SK-N-SH (cell line): ENCODE data around the gene TAF11L14. TPM values are rescaled to one million over a fixed set of nuclear protein-coding genes. Genes with fewer than 3 reads are reported as not detected.

Experiments used
- CTCF ChIA-PET: fragments of 300-600, 350-600 bp; formaldehyde crosslinking; extraction: SDS; loops from one replicate; lab custom pipeline; 2021; lab: Yijun Ruan, JAX
- POLR2A ChIA-PET: fragments of 350-600 bp; sonication (Branson Sonifier 250); formaldehyde crosslinking; extraction: SDS; loops from one replicate; lab custom pipeline; 2020; ENCODE audit warnings: antibody characterized with exemption, inconsistent platforms; lab: Yijun Ruan, JAX
- DNase-seq: peaks from one replicate; pipeline ENCODE4 v3.0.0; 2012
- H2AFZ ChIP-seq: fragments of 200-600 bp; sonication (generic); 2 replicates; pipeline ENCODE4 v1.8.1; 2016; ENCODE audit warnings: antibody characterized with exemption, mild to moderate bottlenecking, low read depth
- H3F3A ChIP-seq: fragments of 200-600 bp; sonication (generic); replicated peaks from 2 replicates; pipeline ENCODE3; 2016; ENCODE audit warnings: antibody characterized with exemption, mild to moderate bottlenecking; ENCODE audit not compliant: insufficient read depth
- H3K27ac ChIP-seq, 2 experiments: fragments of 200-500 bp in 1 of 2; fragments of 200-600 bp in 1 of 2; sonication (Bioruptor generic) in 1 of 2; sonication (generic), shearing (Covaris generic) in 1 of 2; 2 replicates each; pipeline versions ENCODE4 v1.5.1 to v1.6.1; 2014 to 2016; ENCODE audit warnings: low read depth in 2 of 2, inconsistent platforms in 1 of 2, low read length in 1 of 2, mild to moderate bottlenecking in 1 of 2, mixed read lengths in 1 of 2
- H3K27me3 ChIP-seq: fragments of 200-600 bp; sonication (generic), shearing (Covaris generic); 2 replicates; pipeline ENCODE4 v1.6.1; 2016; ENCODE audit warnings: mixed run types; ENCODE audit not compliant: insufficient read depth
- H3K36me3 ChIP-seq, 2 experiments: fragments of 200-500 bp in 1 of 2; fragments of 200-600 bp in 1 of 2; sonication (Bioruptor generic) in 1 of 2; sonication (generic) in 1 of 2; replicated peaks in 1 of 2; 2 replicates each; pipeline versions ENCODE3 to v1.5.1; 2014 to 2016; ENCODE audit warnings: low read length in 1 of 2, mild to moderate bottlenecking in 1 of 2; ENCODE audit not compliant: insufficient read depth in 2 of 2, control insufficient read depth in 1 of 2
- H3K4me1 ChIP-seq, 2 experiments: fragments of 200-500 bp in 1 of 2; fragments of 200-600 bp in 1 of 2; sonication (Bioruptor generic) in 1 of 2; sonication (generic), shearing (Covaris generic) in 1 of 2; 2 replicates each; pipeline versions ENCODE4 v1.5.1 to v1.6.1; 2014 to 2016; ENCODE audit warnings: low read depth in 1 of 2, low read length in 1 of 2, mixed run types in 1 of 2; ENCODE audit not compliant: insufficient read depth in 2 of 2, control insufficient read depth in 1 of 2
- H3K4me2 ChIP-seq: fragments of 200-600 bp; sonication (generic), shearing (Covaris generic); 2 replicates; pipeline ENCODE4 v1.6.1; 2017; ENCODE audit warnings: mixed run types
- H3K4me3 ChIP-seq, 2 experiments: fragments of 200-500 bp in 1 of 2; fragments of 200-600 bp in 1 of 2; sonication (Bioruptor generic) in 1 of 2; sonication (generic), shearing (Covaris generic) in 1 of 2; 2 replicates each; pipeline versions ENCODE4 v1.5.1 to v1.8.1; 2014 to 2016; ENCODE audit warnings: low read depth in 2 of 2, inconsistent platforms in 1 of 2, low read length in 1 of 2, mild to moderate bottlenecking in 1 of 2, mixed read lengths in 1 of 2, moderate library complexity in 1 of 2
- H3K79me2 ChIP-seq: fragments of 200-600 bp; sonication (generic); 2 replicates; pipeline ENCODE4 v1.8.1; 2017; ENCODE audit warnings: mild to moderate bottlenecking; ENCODE audit not compliant: insufficient read depth
- H3K9ac ChIP-seq: fragments of 200-600 bp; sonication (generic); 2 replicates; pipeline ENCODE4 v1.6.1; 2017; ENCODE audit warnings: mixed run types
- H3K9me2 ChIP-seq: fragments of 200-600 bp; sonication (generic); 2 replicates; pipeline ENCODE4 v1.6.1; 2017; ENCODE audit warnings: mixed run types
- H3K9me3 ChIP-seq: fragments of 200-600 bp; sonication (generic); 2 replicates; pipeline ENCODE4 v1.6.1; 2017; ENCODE audit warnings: mixed run types, mild to moderate bottlenecking, moderate library complexity
- H4K20me1 ChIP-seq: fragments of 200-600 bp; sonication (generic); 2 replicates; pipeline ENCODE4 v1.6.1; 2017; ENCODE audit warnings: mild to moderate bottlenecking, mixed run types; ENCODE audit not compliant: insufficient read depth
- CHD2 ChIP-seq: fragments of 150-350 bp; IDR thresholded peaks from 2 replicates; pipeline ENCODE4 v1.6.1; 2018; ENCODE audit warnings: low read length; ENCODE audit not compliant: partially characterized antibody
- ELF1 ChIP-seq: IDR thresholded peaks from 2 replicates; pipeline ENCODE4 v1.4.0; 2012
- EZH2phosphoT487 ChIP-seq: fragments of 200-600 bp; sonication (generic); IDR thresholded peaks from 2 replicates; pipeline ENCODE4 v1.6.1; 2017; ENCODE audit warnings: low read depth, mixed run types, mild to moderate bottlenecking, antibody characterized with exemption, moderate library complexity, borderline replicate concordance
- POLR2AphosphoS5 ChIP-seq: IDR thresholded peaks from 2 replicates; pipeline ENCODE4 v1.6.1; 2012; ENCODE audit warnings: low read depth, low read length
- RAD21 ChIP-seq: IDR thresholded peaks from 2 replicates; pipeline ENCODE4 v1.6.1; 2012; ENCODE audit warnings: mild to moderate bottlenecking, low read length
- RCOR1 ChIP-seq: fragments of 150-350 bp; IDR thresholded peaks from 2 replicates; pipeline ENCODE4 v1.6.1; 2017; ENCODE audit warnings: antibody characterized with exemption, low read length
- SIN3A ChIP-seq: IDR thresholded peaks from 2 replicates; pipeline ENCODE4 v1.6.1; 2012; ENCODE audit warnings: low read depth, mild to moderate bottlenecking, low read length, moderate library complexity, borderline replicate concordance
- WGBS: methylation state at CpG from one replicate; pipeline ENCODE4 v1.1.6; 2017; ENCODE audit warnings: low lambda C conversion rate; 5-methylcytosine and 5-hydroxymethylcytosine counted together
- polyA plus RNA-seq, 3 experiments: library from polyadenylated mRNA; depleted of rRNA; stranded (reverse); fragments of >200 nt; gene quantifications; 2 replicates each; pipeline ENCODE4 v1.2.3, GENCODE V29; 2012
- TF ChIP-seq, protein P1 (sequence below): IDR thresholded peaks from 2 replicates; pipeline ENCODE4 v1.4.0; 2012; ENCODE audit warnings: low read depth, borderline replicate concordance
- TF ChIP-seq, protein P2 (sequence below): IDR thresholded peaks from 2 replicates; pipeline ENCODE4 v1.4.0; 2012; ENCODE audit warnings: low read depth
- TF ChIP-seq, protein P3 (sequence below): fragments of 150-350 bp; IDR thresholded peaks from 2 replicates; pipeline ENCODE4 v1.6.1; 2017; ENCODE audit warnings: antibody characterized with exemption, low read length, low read depth, borderline replicate concordance
- TF ChIP-seq, protein P4 (sequence below): fragments of 200-600 bp; sonication (generic); IDR thresholded peaks from 2 replicates; pipeline ENCODE4 v1.6.1; 2017; ENCODE audit warnings: antibody characterized with exemption, mild to moderate bottlenecking, moderate library complexity
- TF ChIP-seq, protein P5 (sequence below): IDR thresholded peaks from 2 replicates; pipeline ENCODE4 v1.6.1; 2012; ENCODE audit warnings: mild to moderate bottlenecking, low read depth, low read length, moderate library complexity
- TF ChIP-seq, protein P6 (sequence below): IDR thresholded peaks from 2 replicates; pipeline ENCODE4 v1.4.0; 2012; ENCODE audit warnings: low read depth, borderline replicate concordance
- TF ChIP-seq, protein P7 (sequence below): fragments of 150-350 bp; IDR thresholded peaks from 2 replicates; pipeline ENCODE4 v1.6.1; 2016; ENCODE audit warnings: mild to moderate bottlenecking, low read depth, low read length

TAF11L14 gene
- polyA plus RNA-seq, 1 of the 3 experiments (the other 2 are of a cell fraction): not detected

DNA sequence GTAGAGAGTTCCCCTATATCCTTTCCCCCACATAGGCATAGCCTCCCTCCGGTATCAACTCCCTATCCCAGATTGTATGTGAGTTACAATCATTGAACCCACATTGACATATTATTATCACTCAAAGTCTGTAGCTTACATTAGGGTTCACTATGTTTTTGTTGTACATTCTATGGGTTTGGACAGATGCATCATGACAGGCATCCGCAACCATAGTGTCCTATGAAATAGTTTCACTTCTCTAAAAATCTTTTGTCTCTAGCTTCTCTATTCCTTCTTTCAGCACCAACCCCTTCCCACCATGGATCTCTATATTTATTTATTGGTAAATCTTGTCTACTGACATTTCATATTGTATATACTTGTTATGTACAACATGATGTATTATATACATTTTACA lies 31.6 kb downstream of the TAF11L14 start:
- TF ChIP-seq, protein P1, sequence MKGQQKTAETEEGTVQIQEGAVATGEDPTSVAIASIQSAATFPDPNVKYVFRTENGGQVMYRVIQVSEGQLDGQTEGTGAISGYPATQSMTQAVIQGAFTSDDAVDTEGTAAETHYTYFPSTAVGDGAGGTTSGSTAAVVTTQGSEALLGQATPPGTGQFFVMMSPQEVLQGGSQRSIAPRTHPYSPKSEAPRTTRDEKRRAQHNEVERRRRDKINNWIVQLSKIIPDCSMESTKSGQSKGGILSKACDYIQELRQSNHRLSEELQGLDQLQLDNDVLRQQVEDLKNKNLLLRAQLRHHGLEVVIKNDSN: no peak
- TF ChIP-seq, protein P2, sequence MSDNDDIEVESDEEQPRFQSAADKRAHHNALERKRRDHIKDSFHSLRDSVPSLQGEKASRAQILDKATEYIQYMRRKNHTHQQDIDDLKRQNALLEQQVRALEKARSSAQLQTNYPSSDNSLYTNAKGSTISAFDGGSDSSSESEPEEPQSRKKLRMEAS: no peak
- TF ChIP-seq RAD21 (no peak), POLR2AphosphoS5 (no peak)

DNA sequence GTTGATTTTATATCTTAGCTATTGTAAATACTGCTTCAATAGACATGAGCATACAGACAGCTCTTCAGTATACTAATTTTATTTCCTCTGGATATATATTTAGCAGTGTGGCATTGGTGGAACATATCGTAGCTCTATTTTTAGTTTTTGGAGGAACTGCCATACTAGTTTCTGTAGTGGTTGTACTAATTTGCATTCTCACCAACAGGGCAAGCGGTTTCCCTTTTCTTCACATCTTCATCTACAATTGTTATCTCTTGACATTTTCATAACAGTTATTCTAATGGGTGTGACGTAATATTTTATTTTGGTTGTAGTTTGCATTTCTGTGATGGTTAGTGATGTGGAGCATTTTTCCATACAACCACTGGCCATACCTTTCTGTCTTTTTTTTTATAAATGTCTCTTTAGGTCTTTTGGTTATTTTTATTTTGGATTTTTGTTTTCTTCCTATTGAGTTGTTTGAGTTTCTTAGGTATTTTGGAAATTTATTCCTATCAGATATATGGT lies 32.5 kb downstream of the TAF11L14 start:
- H2AFZ ChIP-seq: no peak overlapping the region
- no peaks in the 10 kb centered on the region for H3K79me2 ChIP-seq
- no peaks in the 10 kb centered on the region for H3K4me1 ChIP-seq
- H3K9me2 ChIP-seq: no peaks in the 10 kb centered on the region
- H3K9me3 ChIP-seq: no peaks in the 10 kb centered on the region
- ChIA-PET CTCF (interaction anchor here (0.9 kb wide), 1 partner anchor 18 kb away, joined by 3 read pairs; no protein-coding TSS in a partner anchor), POLR2A (no interaction called here)
- no peaks in the 10 kb centered on the region for H4K20me1 ChIP-seq
- H3K4me2 ChIP-seq: no peak overlapping the region
- no peak overlapping the region for H3K9ac ChIP-seq
- H3K27ac ChIP-seq: no peak overlapping the region
- no peak overlapping the region for H3K4me3 ChIP-seq
- DNase-seq: no peak
- 25% methylated on average over 3 of the region's 3 CpGs for WGBS
- H3K36me3 ChIP-seq: no peaks in the 10 kb centered on the region
- TF ChIP-seq RCOR1: no peak
- TF ChIP-seq SIN3A: no peak
- TF ChIP-seq, protein P3, sequence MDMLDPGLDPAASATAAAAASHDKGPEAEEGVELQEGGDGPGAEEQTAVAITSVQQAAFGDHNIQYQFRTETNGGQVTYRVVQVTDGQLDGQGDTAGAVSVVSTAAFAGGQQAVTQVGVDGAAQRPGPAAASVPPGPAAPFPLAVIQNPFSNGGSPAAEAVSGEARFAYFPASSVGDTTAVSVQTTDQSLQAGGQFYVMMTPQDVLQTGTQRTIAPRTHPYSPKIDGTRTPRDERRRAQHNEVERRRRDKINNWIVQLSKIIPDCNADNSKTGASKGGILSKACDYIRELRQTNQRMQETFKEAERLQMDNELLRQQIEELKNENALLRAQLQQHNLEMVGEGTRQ: no peak
- TF ChIP-seq ELF1: no peak
- TF ChIP-seq, protein P4, sequence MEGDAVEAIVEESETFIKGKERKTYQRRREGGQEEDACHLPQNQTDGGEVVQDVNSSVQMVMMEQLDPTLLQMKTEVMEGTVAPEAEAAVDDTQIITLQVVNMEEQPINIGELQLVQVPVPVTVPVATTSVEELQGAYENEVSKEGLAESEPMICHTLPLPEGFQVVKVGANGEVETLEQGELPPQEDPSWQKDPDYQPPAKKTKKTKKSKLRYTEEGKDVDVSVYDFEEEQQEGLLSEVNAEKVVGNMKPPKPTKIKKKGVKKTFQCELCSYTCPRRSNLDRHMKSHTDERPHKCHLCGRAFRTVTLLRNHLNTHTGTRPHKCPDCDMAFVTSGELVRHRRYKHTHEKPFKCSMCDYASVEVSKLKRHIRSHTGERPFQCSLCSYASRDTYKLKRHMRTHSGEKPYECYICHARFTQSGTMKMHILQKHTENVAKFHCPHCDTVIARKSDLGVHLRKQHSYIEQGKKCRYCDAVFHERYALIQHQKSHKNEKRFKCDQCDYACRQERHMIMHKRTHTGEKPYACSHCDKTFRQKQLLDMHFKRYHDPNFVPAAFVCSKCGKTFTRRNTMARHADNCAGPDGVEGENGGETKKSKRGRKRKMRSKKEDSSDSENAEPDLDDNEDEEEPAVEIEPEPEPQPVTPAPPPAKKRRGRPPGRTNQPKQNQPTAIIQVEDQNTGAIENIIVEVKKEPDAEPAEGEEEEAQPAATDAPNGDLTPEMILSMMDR: no peak
- TF ChIP-seq, protein P5, sequence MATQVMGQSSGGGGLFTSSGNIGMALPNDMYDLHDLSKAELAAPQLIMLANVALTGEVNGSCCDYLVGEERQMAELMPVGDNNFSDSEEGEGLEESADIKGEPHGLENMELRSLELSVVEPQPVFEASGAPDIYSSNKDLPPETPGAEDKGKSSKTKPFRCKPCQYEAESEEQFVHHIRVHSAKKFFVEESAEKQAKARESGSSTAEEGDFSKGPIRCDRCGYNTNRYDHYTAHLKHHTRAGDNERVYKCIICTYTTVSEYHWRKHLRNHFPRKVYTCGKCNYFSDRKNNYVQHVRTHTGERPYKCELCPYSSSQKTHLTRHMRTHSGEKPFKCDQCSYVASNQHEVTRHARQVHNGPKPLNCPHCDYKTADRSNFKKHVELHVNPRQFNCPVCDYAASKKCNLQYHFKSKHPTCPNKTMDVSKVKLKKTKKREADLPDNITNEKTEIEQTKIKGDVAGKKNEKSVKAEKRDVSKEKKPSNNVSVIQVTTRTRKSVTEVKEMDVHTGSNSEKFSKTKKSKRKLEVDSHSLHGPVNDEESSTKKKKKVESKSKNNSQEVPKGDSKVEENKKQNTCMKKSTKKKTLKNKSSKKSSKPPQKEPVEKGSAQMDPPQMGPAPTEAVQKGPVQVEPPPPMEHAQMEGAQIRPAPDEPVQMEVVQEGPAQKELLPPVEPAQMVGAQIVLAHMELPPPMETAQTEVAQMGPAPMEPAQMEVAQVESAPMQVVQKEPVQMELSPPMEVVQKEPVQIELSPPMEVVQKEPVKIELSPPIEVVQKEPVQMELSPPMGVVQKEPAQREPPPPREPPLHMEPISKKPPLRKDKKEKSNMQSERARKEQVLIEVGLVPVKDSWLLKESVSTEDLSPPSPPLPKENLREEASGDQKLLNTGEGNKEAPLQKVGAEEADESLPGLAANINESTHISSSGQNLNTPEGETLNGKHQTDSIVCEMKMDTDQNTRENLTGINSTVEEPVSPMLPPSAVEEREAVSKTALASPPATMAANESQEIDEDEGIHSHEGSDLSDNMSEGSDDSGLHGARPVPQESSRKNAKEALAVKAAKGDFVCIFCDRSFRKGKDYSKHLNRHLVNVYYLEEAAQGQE: no peak
- TF ChIP-seq CHD2: no peak
- TF ChIP-seq EZH2phosphoT487: no peak
- no peak for TF ChIP-seq POLR2AphosphoS5
- TF ChIP-seq, protein P6, sequence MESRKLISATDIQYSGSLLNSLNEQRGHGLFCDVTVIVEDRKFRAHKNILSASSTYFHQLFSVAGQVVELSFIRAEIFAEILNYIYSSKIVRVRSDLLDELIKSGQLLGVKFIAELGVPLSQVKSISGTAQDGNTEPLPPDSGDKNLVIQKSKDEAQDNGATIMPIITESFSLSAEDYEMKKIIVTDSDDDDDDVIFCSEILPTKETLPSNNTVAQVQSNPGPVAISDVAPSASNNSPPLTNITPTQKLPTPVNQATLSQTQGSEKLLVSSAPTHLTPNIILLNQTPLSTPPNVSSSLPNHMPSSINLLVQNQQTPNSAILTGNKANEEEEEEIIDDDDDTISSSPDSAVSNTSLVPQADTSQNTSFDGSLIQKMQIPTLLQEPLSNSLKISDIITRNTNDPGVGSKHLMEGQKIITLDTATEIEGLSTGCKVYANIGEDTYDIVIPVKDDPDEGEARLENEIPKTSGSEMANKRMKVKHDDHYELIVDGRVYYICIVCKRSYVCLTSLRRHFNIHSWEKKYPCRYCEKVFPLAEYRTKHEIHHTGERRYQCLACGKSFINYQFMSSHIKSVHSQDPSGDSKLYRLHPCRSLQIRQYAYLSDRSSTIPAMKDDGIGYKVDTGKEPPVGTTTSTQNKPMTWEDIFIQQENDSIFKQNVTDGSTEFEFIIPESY: no peak
- TF ChIP-seq, protein P7, sequence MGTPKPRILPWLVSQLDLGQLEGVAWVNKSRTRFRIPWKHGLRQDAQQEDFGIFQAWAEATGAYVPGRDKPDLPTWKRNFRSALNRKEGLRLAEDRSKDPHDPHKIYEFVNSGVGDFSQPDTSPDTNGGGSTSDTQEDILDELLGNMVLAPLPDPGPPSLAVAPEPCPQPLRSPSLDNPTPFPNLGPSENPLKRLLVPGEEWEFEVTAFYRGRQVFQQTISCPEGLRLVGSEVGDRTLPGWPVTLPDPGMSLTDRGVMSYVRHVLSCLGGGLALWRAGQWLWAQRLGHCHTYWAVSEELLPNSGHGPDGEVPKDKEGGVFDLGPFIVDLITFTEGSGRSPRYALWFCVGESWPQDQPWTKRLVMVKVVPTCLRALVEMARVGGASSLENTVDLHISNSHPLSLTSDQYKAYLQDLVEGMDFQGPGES: no peak
- no peaks in the 10 kb centered on the region for H3K27me3 ChIP-seq
- no peaks in the 10 kb centered on the region for H3F3A ChIP-seq

More for the DNA sequence above, 31.6 kb downstream of the TAF11L14 start:
- 55% methylated on average over 2 of the region's 2 CpGs for WGBS
- ChIA-PET CTCF (no interaction called here), POLR2A (interaction anchor here (0.7 kb wide), 1 partner anchor 612 kb away, joined by 7 read pairs; no protein-coding TSS in a partner anchor)
- no peak overlapping the region for H3K27ac ChIP-seq
- no peak overlapping the region for H3K4me3 ChIP-seq
- no peak for DNase-seq
- no peak overlapping the region for H3K9ac ChIP-seq
- H3F3A ChIP-seq: no peaks in the 10 kb centered on the region
- H3K4me1 ChIP-seq: no peaks in the 10 kb centered on the region
- no peak overlapping the region for H2AFZ ChIP-seq
- H3K9me3 ChIP-seq: peaks cover 3% of the 10 kb centered on the region; the same call in 1 of the 2 replicates
- no peaks in the 10 kb centered on the region for H3K79me2 ChIP-seq
- H3K36me3 ChIP-seq: no peaks in the 10 kb centered on the region
- no peaks in the 10 kb centered on the region for H3K27me3 ChIP-seq
- H3K9me2 ChIP-seq: no peaks in the 10 kb centered on the region
- H3K4me2 ChIP-seq: no peak overlapping the region
- no peaks in the 10 kb centered on the region for H4K20me1 ChIP-seq
